ENCODE results near the gene FADS2. TPM values are rescaled to one million over a fixed set of nuclear protein-coding genes. Genes with fewer than 3 reads are reported as not detected.

Gene FADS2
- total RNA-seq (2022) (7.5 and 20.6 TPM in 2 replicates), Bru-seq, nascent RNA (percentile 39 among the genes with signal in this experiment), BruChase-seq, experiment 1, labeled RNA remaining after a 6-hour chase (percentile 38 among the genes with signal in this experiment), BruChase-seq, experiment 2, labeled RNA remaining after a 2-hour chase (percentile 37 among the genes with signal in this experiment)
- long read RNA-seq, partial matches to known transcripts = 1 of 11 reads
- long read RNA-seq, other reads (novel, unspliced or antisense) = 9 of 11 reads

DNA sequence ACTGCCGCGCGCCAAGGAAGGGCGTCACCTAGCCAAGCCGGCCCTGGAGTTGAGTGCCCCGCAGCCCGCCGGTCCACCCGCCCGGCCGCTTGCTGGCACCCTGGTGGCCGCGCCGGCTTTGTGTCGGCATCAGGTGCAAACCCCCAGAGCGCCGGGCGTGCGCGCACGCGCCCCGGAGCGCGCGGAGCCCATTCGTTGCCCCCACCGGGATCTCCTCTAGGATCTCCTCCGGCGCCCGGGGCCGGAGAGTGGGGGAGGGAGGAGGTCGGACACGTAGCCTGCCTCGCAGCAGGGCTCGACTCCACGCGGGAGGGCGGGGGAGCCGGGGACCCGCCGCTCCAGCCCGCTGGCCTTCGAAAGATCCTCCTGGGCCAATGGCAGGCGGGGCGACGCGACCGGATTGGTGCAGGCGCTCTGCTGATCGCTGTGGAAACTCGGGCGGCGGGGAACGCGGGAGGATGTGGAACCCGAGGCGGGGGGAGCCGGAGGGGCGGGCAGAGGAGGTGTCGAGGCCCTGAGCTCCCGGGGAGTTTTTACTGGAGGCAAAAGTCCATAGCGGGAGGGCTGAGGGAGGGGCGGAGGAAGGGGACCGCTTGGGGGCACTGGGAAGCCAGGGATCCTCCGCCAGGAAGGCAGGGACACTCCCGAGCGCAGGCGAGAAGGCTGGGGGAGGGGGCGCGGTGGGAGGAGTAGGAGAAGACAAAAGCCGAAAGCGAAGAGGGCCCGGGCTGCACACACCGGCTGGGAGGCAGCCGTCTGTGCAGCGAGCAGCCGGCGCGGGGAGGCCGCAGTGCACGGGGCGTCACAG, at the start of gene FADS2:
FADS2 (plus strand) TSS at position 730 of the 808 bp plus-strand sequence. CDS start 91 bp downstream, outside the sequence.
- ChIA-PET POLR2A (interaction anchor here (1.7 to 2.5 kb wide), 2 partner anchors 9 to 13 kb away, joined by 8 to 27 read pairs; partner anchors contain the start of gene FADS1), CTCF (interaction anchor here (0.7 to 1.7 kb wide), 3 partner anchors 13 to 55 kb away, joined by 4 to 5 read pairs (median 4); no protein-coding TSS in a partner anchor)
- no peaks in the 10 kb centered on the region for H3K27me3 Mint-ChIP-seq (ENCODE audit: insufficient read depth, unreplicated experiment)
- H3K4me1 Mint-ChIP-seq (ENCODE audit: insufficient read depth, unreplicated experiment) = peaks cover 8% of the 10 kb centered on the region
- no peaks in the 10 kb centered on the region for H3K36me3 Mint-ChIP-seq (ENCODE audit: insufficient read depth, unreplicated experiment)
- TF ChIP-seq, protein P1, sequence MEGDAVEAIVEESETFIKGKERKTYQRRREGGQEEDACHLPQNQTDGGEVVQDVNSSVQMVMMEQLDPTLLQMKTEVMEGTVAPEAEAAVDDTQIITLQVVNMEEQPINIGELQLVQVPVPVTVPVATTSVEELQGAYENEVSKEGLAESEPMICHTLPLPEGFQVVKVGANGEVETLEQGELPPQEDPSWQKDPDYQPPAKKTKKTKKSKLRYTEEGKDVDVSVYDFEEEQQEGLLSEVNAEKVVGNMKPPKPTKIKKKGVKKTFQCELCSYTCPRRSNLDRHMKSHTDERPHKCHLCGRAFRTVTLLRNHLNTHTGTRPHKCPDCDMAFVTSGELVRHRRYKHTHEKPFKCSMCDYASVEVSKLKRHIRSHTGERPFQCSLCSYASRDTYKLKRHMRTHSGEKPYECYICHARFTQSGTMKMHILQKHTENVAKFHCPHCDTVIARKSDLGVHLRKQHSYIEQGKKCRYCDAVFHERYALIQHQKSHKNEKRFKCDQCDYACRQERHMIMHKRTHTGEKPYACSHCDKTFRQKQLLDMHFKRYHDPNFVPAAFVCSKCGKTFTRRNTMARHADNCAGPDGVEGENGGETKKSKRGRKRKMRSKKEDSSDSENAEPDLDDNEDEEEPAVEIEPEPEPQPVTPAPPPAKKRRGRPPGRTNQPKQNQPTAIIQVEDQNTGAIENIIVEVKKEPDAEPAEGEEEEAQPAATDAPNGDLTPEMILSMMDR (IDR thresholded peaks at IDR 0.05; ENCODE audit: unreplicated experiment) = no peak
- H3K27ac Mint-ChIP-seq (ENCODE audit: low read depth, unreplicated experiment) = no peak within 1 kb of the TSS
- no TSS peak for BruUV-seq (replicated peaks)
- H3K9me3 Mint-ChIP-seq (ENCODE audit: unreplicated experiment) = no peaks in the 10 kb centered on the region
- peak; percentile 77 for DNase-seq (ENCODE audit: unreplicated experiment)
- intact Hi-C loops (cut with micrococcal nuclease) = no loop called here
- peak within 1 kb of the TSS; percentile 75 for H3K4me3 Mint-ChIP-seq (ENCODE audit: unreplicated experiment)

DNA sequence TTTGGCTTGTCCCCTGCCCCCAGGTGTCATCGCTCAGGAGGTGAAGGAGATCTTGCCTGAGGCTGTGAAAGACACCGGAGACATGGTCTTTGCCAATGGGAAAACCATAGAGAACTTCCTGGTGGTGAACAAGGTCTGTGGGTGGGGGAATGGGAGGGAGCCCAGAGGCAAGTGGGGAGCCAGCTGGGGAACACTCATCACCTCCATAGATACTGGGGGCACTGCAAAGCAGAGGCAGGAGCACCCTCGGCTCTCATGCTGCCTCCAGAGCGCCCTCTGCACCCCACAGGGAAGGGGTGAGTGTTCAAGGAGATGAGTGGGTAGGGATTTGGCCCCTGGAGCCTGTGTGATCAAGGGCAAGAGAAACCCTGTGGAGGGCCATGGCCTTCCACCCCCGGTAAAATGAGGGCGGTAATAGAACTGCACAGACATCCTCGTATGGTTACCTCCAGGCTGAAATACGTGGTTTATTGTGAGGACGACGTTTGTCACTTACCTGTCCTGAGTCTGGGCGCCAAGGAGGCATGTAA, 49.7 kb upstream of the FADS2 start:
- BruUV-seq (replicated peaks) = no TSS peak
- no peak for DNase-seq (ENCODE audit: unreplicated experiment)
- TF ChIP-seq, protein P1 (IDR thresholded peaks at IDR 0.05; ENCODE audit: unreplicated experiment) = no peak
- POLR2A ChIA-PET = interaction anchor here (1.7 kb wide), 1 partner anchor 14 kb away, joined by 5 read pairs; the partner anchor contains the start of gene TMEM258
- Mint-ChIP-seq H3K36me3 (ENCODE audit: insufficient read depth, unreplicated experiment) (peaks cover 11% of the 10 kb centered on the region), H3K27me3 (ENCODE audit: insufficient read depth, unreplicated experiment) (no peaks in the 10 kb centered on the region), H3K9me3 (ENCODE audit: unreplicated experiment) (no peaks in the 10 kb centered on the region), H3K27ac (ENCODE audit: low read depth, unreplicated experiment) (no peak overlapping the region), H3K4me3 (ENCODE audit: unreplicated experiment) (no peak overlapping the region), H3K4me1 (ENCODE audit: insufficient read depth, unreplicated experiment) (no peaks in the 10 kb centered on the region)
- CTCF ChIA-PET = interaction anchor here (0.6 to 0.7 kb wide), 2 partner anchors 20 to 92 kb away, joined by 3 read pairs; no protein-coding TSS in a partner anchor
- intact Hi-C loops (cut with micrococcal nuclease) = no loop called here

DNA sequence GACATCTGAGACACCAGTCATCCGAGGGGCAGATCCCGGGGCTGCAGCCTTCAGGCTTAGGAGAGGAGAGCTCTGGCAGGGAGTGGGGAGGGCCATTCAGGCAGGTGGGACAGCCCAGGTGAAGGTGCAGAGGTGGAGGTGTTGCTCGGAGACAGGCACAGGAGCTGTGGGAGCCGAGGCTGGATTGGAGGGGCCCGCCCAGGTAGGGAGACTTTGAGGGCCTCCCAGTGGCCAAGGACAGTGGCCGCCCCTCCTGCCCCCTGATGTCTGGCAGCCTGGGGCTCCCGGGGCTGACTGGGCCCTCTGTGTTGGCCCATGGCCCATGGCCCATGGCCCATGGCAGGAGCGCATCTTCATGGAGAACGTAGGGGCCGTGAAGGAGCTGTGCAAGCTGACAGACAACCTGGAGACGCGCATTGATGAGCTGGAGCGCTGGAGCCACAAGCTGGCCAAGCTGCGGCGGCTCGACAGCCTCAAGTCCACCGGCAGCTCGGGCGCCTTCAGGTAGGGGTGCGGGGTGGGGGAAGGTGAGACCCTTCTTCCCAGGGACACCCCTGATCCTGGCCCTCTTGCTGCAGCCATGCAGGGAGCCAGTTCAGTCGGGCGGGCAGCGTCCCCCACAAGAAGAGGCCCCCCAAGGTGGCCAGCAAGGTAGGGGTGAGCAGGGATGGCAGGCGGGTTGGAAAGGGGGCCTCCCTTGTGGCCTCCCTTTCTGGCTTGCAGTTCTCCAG, 49.0 kb upstream of the FADS2 start:
- Mint-ChIP-seq H3K27ac (ENCODE audit: low read depth, unreplicated experiment) (no peak overlapping the region), H3K9me3 (ENCODE audit: unreplicated experiment) (no peaks in the 10 kb centered on the region), H3K27me3 (ENCODE audit: insufficient read depth, unreplicated experiment) (no peaks in the 10 kb centered on the region), H3K4me3 (ENCODE audit: unreplicated experiment) (no peak overlapping the region), H3K4me1 (ENCODE audit: insufficient read depth, unreplicated experiment) (no peaks in the 10 kb centered on the region), H3K36me3 (ENCODE audit: insufficient read depth, unreplicated experiment) (peaks cover 11% of the 10 kb centered on the region)
- POLR2A ChIA-PET = interaction anchor here (1.7 kb wide), 1 partner anchor 13 kb away, joined by 5 read pairs; the partner anchor contains the start of gene TMEM258
- CTCF ChIA-PET = interaction anchor here (0.7 to 1.3 kb wide), 2 partner anchors 19 to 129 kb away, joined by 3 read pairs; no protein-coding TSS in a partner anchor
- intact Hi-C loops (cut with micrococcal nuclease) = no loop called here
- TF ChIP-seq, protein P1 (IDR thresholded peaks at IDR 0.05; ENCODE audit: unreplicated experiment) = no peak
- DNase-seq (ENCODE audit: unreplicated experiment) = no peak
- BruUV-seq (replicated peaks) = no TSS peak
